ENCODE data around the gene FBLN2.
"Not testable (repeated sequence)": the region's sequence is repeated elsewhere in the genome, so short reads cannot be mapped to it uniquely, and the experiment has no call there.

Gene FBLN2

GRCh38 chr3:13548696-13549622 lies at the start of gene FBLN2:
Gene FBLN2, plus strand, starts transcription at chr3:13549125. Its CDS starts 21,231 bp downstream, at chr3:13570356.
- DNase-seq, result no peak

DNA sequence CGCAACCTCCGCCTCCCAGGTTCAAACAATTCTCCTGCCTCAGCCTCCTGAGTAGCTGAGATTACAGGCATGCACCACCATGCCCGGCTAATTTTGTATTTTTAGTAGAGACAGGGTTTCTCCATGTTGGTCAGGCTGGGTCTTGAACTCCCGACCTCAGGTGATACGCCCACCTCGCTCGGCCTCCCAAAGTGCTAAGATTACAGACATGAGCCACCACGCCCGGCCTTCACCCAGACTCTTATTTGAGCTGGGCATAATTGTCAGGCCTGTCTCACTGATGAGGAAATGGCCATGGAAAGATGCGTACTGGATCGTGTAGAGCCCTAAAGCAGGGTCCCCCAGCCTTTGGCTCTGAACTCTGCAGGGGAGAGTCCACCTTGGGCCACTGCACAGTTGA lies 49.7 kb upstream of the FBLN2 start:
- DNase-seq, result not testable (repeated sequence)

- DNase-seq, result no peak
Measured at GRCh38 chr3:13500133-13500885, 48.6 kb upstream of the FBLN2 start.

DNA sequence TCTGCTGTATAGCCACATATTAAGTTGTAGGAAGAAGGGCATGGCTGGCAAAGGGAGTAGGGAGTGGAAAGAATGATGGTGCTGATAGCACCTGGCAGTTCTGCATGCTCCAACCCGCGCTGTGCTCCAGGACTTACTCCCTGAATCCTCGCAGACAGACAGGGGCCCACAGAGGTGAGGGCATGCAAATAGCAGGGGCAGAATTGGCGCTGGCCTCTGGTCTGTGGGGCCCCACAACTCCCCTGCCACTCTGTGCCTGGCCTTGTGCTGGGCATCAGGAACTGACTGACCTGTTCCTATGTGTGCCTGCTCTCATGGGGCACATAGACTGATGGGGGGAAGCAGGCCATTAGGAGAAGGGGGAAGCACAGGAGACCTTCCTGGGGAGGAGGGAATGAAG lies 47.9 kb upstream of the FBLN2 start:
- DNase-seq, result no peak

DNA sequence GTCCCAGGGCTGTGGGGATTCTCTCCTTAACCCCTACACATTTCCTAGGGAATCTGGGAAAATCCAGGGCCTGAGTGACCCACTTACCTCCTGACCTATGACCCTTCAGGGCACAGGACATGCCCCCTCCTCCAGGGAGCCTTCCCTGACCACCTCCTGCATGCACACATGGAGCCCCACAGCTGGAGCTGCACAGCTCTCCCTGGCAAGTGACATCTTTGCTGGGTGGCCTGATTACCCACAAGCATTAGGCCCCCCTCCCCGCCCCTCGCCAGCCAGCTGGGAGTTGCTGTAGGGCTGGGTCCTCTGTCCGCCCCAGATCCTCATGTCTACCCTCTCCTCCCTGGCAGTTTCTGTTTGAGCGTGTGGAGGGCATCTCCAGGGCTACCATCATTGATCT lies 47.4 kb upstream of the FBLN2 start:
- no peak for DNase-seq

DNA sequence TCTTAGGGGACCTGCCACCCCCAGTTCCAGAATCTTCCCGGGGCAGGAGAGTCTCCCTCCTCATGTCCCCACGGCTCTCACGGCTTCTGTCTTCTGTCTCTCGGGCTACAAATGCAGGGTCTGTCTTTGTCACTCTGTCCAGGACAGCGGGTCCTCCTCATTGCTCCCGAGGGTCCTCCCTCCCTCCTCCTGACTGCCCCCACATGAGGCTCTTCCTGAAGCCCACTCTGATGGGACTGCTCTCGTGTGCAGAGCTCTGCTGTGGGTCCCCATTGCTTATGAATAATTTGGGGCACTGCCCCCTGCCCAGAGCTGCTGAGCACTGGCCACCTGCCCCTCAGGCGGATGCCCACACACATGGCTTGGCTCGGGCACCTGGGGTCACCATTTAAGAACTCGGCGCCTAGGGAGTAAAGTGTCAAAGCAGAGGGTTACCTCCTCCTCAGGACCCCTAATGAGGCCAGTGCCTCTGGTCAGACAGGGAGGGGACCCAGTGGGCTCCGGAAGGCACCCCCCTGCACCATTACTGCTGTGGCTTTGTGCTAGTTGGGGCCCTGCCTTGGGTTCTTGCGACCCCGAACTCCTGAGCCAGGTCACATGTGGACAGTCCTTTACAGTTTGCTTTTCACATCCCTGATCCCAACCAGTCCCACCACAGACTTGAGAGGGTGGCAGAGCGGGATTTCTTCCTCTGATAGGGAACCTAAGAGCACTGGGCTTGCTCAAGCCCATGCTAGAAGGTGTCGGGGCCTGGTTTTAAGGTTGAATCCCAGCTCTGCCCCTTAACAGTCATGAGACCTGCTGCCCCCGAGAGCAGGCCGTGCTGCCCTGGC lies 46.8 kb upstream of the FBLN2 start:
- no peak for DNase-seq

GRCh38 chr3:13502791-13503060 lies 46.2 kb upstream of the FBLN2 start:
- no peak for DNase-seq

DNA sequence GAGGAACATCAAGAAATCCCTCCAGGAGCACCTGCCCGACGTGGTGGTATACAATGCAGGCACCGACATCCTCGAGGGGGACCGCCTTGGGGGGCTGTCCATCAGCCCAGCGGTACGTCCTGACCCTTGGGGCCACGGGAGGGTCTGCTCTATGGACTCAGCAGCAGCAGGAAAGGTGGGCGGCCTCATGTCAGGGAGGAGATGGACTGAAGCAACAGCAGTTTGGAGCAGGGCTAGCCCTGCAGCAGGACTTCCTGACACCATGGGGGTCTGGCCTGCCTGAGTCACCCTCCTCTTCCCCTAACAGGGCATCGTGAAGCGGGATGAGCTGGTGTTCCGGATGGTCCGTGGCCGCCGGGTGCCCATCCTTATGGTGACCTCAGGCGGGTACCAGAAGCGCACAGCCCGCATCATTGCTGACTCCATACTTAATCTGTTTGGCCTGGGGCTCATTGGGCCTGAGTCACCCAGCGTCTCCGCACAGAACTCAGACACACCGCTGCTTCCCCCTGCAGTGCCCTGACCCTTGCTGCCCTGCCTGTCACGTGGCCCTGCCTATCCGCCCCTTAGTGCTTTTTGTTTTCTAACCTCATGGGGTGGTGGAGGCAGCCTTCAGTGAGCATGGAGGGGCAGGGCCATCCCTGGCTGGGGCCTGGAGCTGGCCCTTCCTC lies 44.6 kb upstream of the FBLN2 start:
- DNase-seq, result no peak

- no peak for DNase-seq
Measured at GRCh38 chr3:13505147-13506130, 43.5 kb upstream of the FBLN2 start.

DNA sequence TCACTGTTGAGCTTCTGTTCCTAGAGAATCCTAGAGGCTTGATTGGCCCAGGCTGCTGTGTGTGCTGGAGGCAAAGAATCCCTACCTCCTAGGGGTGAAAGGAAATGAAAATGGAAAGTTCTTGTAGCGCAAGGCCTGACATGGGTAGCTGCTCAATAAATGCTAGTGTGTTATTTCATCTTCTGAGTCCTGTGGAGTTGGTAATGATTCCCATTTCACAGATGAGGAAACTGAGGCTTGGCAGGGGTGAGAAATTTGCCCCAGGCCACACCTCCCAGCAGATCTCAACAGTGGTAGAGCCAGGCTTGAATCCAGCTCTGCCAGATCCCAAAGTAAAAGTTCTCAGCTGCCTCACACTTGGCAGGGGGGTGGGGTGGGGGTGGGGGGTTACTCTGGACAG lies 42.7 kb upstream of the FBLN2 start:
- DNase-seq, result no peak

DNA sequence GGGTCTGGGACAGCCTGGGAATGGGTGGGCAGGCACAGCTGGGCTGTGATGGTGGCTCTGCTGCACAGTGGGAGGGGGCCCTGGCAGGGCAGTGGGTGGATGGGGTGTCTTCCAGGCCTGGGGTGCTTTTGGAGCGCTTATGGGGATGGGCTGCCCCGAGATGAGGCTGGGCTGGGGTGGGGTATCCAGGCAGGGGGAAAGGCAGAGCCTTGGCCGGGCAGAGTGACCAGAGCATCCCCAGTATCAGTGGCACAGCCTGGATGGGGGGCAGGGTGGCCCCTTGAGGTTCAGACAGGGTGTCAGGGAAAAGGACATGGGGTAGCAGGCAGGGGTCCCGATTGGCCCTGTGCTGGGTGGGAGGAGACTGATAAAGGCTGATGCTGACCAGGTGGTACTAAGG lies 42.2 kb upstream of the FBLN2 start:
- no peak for DNase-seq

DNA sequence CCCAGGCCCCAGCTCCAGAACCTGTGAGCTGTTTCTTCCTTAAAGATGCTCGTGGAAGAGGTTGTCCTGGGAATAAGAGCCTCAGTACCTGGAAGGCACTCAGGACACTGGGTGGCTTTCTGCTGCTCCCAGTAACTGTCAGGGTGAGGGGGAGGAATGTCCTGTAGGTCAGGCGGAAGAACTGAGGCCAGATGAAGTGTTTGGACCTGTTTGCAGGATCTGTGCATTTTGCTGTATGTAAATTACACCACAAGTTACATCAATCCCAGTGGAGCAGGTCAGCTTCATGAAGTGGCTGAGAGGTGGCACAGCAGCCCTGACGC lies 41.7 kb upstream of the FBLN2 start:
- no peak for DNase-seq

- DNase-seq, result no peak
Measured at GRCh38 chr3:13507570-13508339, 41.2 kb upstream of the FBLN2 start.

DNA sequence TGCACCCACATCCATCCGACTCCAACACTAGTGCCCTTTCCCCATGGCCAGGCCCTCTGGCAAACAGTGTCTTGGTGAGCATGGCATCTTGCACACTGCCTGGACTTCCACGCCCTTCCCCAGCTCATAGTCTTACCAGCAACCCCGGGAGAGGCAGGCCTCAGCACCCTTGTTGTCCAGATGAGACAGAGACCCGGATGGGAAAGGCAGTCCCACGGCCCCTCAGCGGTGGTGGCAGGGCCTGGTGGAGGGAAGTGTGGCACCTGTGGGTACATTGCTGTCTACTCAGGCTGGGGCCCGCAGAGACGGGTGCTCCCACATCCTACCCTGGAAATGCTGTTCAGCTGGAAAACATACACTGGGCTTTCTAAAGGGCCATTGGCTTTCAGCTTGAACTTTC lies 40.4 kb upstream of the FBLN2 start:
- no peak for DNase-seq

- no peak for DNase-seq
Measured at GRCh38 chr3:13509059-13509815, 39.7 kb upstream of the FBLN2 start.

DNA sequence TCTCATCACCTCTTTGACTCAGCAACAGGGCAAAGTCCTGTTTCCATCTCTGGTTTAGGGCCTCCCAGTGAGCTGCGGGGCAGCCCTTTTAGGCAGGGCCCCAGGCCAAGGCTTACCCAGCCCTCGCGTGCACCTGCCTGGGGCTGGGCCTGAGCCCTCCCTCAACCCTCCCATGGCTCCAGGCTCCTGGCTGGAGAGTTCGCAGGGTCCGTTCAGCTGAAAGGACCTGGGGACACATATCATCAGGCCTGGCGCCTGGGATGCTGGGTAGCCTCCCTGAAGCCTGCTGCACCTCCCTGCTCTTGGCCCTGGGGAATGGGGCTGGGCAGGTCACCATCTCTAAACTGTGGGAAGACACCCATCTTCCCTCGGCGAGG lies 39.1 kb upstream of the FBLN2 start:
- no peak for DNase-seq

DNA sequence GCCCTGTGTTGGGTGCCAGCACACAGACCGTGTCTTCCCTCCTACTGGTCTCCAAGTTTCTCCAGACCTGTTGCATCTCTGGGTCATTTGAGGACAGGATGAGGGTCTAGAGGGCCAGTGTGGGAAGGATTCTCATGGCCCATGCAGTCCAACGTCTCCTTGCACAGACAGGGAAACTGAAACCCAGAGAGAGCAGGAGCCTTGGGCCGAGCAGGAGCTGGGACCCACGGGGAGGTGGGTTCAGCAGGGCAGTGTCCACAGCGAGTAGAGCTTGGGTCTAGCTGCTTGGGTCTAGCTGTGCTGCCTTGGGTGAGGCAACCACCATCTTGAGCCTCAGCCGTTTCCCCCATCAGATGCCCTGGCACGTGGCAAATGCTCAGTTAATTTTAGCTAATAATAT lies 36.5 kb upstream of the FBLN2 start:
- DNase-seq, result no peak

DNA sequence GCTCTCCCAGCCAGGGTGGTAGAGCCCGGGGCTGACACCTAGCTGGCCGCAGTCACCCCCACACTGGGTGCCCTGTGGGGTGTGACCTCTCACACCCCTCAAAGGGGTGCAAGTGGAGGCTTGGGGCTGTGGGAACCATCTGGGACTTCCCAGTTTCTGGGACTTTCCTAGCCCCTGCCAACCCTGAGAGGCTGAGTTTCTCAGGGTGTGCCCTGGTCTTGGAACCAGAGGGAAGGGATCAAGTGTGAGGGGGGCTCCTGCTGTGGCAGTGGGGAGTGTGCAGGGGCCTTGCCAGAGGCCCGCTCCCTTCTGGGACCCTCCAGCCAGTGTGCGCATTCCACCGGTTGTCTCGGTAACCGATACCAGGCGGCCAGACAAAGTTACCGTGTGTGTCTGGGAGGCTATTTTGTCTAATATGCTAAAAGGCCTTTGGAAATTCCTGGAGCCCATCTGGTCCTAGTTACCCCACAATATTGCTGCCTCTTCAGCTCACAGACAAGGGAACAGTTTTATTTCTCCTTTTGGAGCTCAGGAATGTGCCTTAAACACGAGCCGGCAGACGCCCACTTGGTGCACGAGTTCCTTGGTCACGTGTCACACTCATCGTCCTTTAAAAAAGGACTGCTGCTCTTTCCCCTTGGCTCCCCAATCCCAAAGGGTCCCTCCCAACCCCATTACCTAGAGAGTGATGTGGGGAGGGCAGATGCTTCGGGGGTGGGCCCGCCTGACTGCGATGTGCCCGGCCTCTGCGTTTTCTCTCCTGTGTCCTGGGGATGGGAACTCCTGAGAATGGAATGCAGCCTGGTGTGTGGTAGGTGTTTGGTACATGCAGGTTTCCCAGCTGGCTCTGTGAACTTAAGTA lies 35.6 kb upstream of the FBLN2 start:
- DNase-seq, result no peak

GRCh38 chr3:13513913-13514517 lies 34.9 kb upstream of the FBLN2 start:
- DNase-seq, result no peak

All from NCI-H1048 (cell line).